ENCODE measurements around the gene GALT.

Gene GALT

DNA sequence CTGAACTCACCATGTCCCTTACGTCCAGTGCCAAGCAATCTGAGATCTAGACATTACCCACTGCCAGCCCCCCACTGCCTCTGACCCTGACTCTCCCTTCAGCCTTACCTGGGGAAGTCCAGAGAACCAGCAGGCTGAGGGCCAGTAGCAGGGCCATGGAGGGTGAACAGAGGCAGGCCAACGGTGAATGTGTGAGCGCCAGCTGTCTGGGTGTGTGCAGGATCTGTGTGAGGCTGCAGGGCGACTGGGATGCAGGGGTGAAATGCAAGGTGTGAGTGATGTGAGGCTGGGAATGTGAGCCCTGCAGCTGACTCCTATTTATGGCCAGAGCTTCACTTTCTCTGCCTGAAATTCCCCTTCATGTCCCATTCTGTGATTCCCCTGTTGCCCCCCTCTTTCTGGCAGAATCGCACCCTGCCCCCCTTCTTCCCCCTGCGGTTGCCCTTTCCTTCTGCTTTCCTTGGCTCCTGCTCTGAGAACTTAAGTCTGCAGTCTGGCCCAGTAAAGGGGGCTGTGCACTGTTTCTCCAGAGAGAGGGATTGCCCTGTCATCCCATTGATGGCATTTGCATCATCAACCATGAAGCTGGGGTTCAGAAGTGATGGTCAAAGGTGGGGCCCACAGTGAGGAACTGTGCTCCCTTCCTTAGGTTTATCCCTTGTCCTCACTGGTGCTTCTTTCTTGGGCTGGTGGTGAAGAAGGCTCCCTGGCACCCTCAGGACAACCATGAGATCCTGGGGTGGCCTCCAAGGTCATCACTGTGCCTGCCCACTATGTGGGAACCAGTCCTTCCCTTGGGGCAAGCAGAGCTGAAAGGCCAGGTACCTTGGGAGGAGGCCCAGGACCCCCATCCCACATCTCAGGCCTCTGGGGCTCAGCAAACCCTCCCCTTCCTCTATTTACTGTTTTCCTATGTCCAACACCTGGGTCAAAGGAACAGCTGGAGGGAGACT, 44.8 kb downstream of the GALT start, which contains the start of gene CCL19:
TSS of gene CCL19 (minus strand) at position 294 of the 953 bp plus-strand sequence. CDS start at position 157, 137 bp downstream.
- no peak for DNase-seq (ENCODE audit: low spot score in 2 of 2)
- no peak within 1 kb of the TSS for H3K4me3 Mint-ChIP-seq
- H3K27ac Mint-ChIP-seq: no peak within 1 kb of the TSS
- peaks cover 6% of the 10 kb centered on the region for H3K4me1 Mint-ChIP-seq
- peaks cover 14% of the 10 kb centered on the region for H3K27me3 Mint-ChIP-seq
- no peaks in the 10 kb centered on the region for H3K9me3 Mint-ChIP-seq
- H3K36me3 Mint-ChIP-seq: no peaks in the 10 kb centered on the region
- ATAC-seq (ENCODE audit: low read depth): no peak

DNA sequence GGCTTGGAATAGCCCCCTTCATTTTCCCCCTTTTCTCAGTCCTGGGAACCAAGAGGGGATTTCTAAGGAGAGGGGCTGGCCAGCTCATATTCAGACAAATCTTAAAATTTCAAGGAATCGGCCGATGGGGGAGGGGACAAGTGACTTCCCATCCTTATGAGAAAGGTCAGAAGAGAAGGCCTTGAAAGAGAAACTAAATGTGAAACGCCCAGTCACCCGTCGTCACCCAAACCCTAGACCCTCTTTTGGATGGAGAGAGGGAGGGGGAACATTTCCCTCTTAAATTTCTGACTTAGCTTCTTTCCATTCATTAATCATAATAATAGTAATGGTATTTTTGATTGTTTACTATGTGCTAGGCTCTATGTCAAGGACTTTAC, 45.5 kb downstream of the GALT start:
- DNase-seq (ENCODE audit: low spot score in 2 of 2) (no peak), ATAC-seq (ENCODE audit: low read depth) (no peak)
- Mint-ChIP-seq H3K4me1 (peaks cover 2% of the 10 kb centered on the region), H3K27me3 (peaks cover 14% of the 10 kb centered on the region), H3K36me3 (no peaks in the 10 kb centered on the region), H3K4me3 (no peak overlapping the region), H3K27ac (no peak overlapping the region), H3K9me3 (no peaks in the 10 kb centered on the region)

GRCh38 chr9:34693560-34693959, 47.1 kb downstream of the GALT start:
- ATAC-seq (ENCODE audit: low read depth) (no peak), DNase-seq (ENCODE audit: low spot score in 2 of 2) (no peak)
- H3K27me3 Mint-ChIP-seq: peaks cover 13% of the 10 kb centered on the region
- H3K4me1 Mint-ChIP-seq: peaks cover 2% of the 10 kb centered on the region
- no peak overlapping the region for H3K4me3 Mint-ChIP-seq
- no peaks in the 10 kb centered on the region for H3K9me3 Mint-ChIP-seq
- no peak overlapping the region for H3K27ac Mint-ChIP-seq
- H3K36me3 Mint-ChIP-seq: no peaks in the 10 kb centered on the region

- H3K36me3 Mint-ChIP-seq: no peaks in the 10 kb centered on the region
- peaks cover 10% of the 10 kb centered on the region for H3K27me3 Mint-ChIP-seq
- no peak for ATAC-seq (ENCODE audit: low read depth)
- no peak overlapping the region for H3K4me3 Mint-ChIP-seq
- peaks cover 2% of the 10 kb centered on the region for H3K4me1 Mint-ChIP-seq
- no peak for DNase-seq (ENCODE audit: low spot score in 2 of 2)
- H3K9me3 Mint-ChIP-seq: no peaks in the 10 kb centered on the region
- no peak overlapping the region for H3K27ac Mint-ChIP-seq
Observed at GRCh38 chr9:34694811-34695210, 48.3 kb downstream of the GALT start.
